Measurements from ENCODE around the gene UQCR11. TPM values are rescaled to one million over a fixed set of nuclear protein-coding genes. Genes with fewer than 3 reads are reported as not detected.
A peak's percentile ranks its signal among the peaks of the same experiment; 100 is the strongest.

Gene UQCR11
- polyA plus RNA-seq, 3 donors, result 55.6 to 731 (median 659) TPM

- H3K36me3 Mint-ChIP-seq, result peaks cover 52 to 84% of the 10 kb centered on the region in 2 donors
- peaks cover 14% of the 10 kb centered on the region for H3K79me2 ChIP-seq (ENCODE audit: insufficient read depth, low read length)
- H3K4me3 Mint-ChIP-seq, result no peak overlapping the region
- no peaks in the 10 kb centered on the region for H3K9me3 ChIP-seq (replicated peaks in 1 of 2; ENCODE audit: control insufficient read depth in 1 of 2, insufficient read depth in 1 of 2, low read length in 2 of 2)
- peaks cover 60 to 81% of the 10 kb centered on the region in 2 donors for H3K36me3 ChIP-seq (replicated peaks in 1 of 2; ENCODE audit: control insufficient read depth in 1 of 2, insufficient read depth in 2 of 2, low read length in 2 of 2)
- H3K27ac ChIP-seq (ENCODE audit: low read depth in 1 of 2, low read length in 2 of 2), result no peak overlapping the region
- intact Hi-C loops (cut with micrococcal nuclease), result no loop called here
- no peaks in the 10 kb centered on the region for H3K4me1 Mint-ChIP-seq
- H3K27me3 Mint-ChIP-seq (ENCODE audit: low read depth in 3 of 3), result peaks cover 0 to 2% (median 0%) of the 10 kb centered on the region in 3 donors
- H4K20me1 ChIP-seq (ENCODE audit: insufficient read depth, low read length), result peaks cover 12% of the 10 kb centered on the region
- peak overlapping the region in 1 of 7 donors; percentile 66 for H3K27ac Mint-ChIP-seq
- TF ChIP-seq CTCF (IDR thresholded peaks at IDR 0.05), result no peak
- 96% methylated on average over 7 of the region's 9 CpGs for WGBS (ENCODE audit: insufficient coverage)
- H3K4me3 ChIP-seq (replicated peaks in 1 of 3; ENCODE audit: low read depth in 2 of 3, low read length in 3 of 3), result no peak overlapping the region
- H3K9me3 Mint-ChIP-seq, result peaks cover 0 to 5% (median 0%) of the 10 kb centered on the region in 7 donors
- H3K4me1 ChIP-seq (ENCODE audit: control insufficient read depth in 1 of 2, insufficient read depth in 2 of 2, low read length in 2 of 2), result no peaks in the 10 kb centered on the region
- H3K27me3 ChIP-seq (ENCODE audit: control insufficient read depth in 2 of 2, insufficient read depth in 2 of 2, low read length in 2 of 2), result no peaks in the 10 kb centered on the region
- H3K9ac ChIP-seq (ENCODE audit: insufficient read depth, low read length, poor library complexity, severe bottlenecking), result no peak overlapping the region
- H2AFZ ChIP-seq (ENCODE audit: insufficient read depth, low read depth, low read length, poor library complexity, severe bottlenecking), result no peak overlapping the region
- DNase-seq, result no peak
- no peak overlapping the region for H3K4me2 ChIP-seq (replicated peaks; ENCODE audit: extremely low read depth, low read length, poor library complexity, severe bottlenecking)
Observed at GRCh38 chr19:1582201-1582600, 23.1 kb downstream of the UQCR11 start.

DNA sequence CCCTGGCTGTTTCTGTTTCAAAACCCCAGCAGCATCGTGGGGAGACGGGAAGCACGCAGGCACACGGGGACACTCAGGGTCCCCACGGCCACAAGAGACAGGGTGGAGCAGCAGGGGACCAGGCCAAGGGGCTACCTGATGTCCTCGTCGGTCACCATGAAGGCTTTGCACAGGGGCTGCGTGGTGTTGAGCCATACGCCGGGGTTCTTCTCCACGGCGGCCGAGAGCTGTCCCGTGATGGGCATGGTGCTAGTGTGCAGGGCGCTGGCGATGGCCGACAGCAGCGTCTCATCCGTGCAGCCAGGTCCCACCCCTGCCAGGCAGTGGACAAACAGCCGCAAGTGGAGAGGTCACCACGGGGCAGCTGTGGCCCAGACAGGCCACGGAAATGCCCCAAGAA, 24.3 kb downstream of the UQCR11 start:
- Mint-ChIP-seq H3K36me3 (peaks cover 56 to 87% of the 10 kb centered on the region in 2 donors), H3K4me3 (no peak overlapping the region), H3K27ac (no peak overlapping the region), H3K27me3 (ENCODE audit: low read depth in 3 of 3) (peaks cover 0 to 2% (median 0%) of the 10 kb centered on the region in 3 donors), H3K4me1 (no peaks in the 10 kb centered on the region), H3K9me3 (peaks cover 0 to 5% (median 0%) of the 10 kb centered on the region in 7 donors)
- peaks cover 67 to 83% of the 10 kb centered on the region in 2 donors for H3K36me3 ChIP-seq (replicated peaks in 1 of 2; ENCODE audit: control insufficient read depth in 1 of 2, insufficient read depth in 2 of 2, low read length in 2 of 2)
- H3K27me3 ChIP-seq (ENCODE audit: control insufficient read depth in 2 of 2, insufficient read depth in 2 of 2, low read length in 2 of 2), result no peaks in the 10 kb centered on the region
- DNase-seq, result no peak
- peaks cover 8% of the 10 kb centered on the region for H4K20me1 ChIP-seq (ENCODE audit: insufficient read depth, low read length)
- no peaks in the 10 kb centered on the region for H3K4me1 ChIP-seq (ENCODE audit: control insufficient read depth in 1 of 2, insufficient read depth in 2 of 2, low read length in 2 of 2)
- no peak overlapping the region for H3K27ac ChIP-seq (ENCODE audit: low read depth in 1 of 2, low read length in 2 of 2)
- no peak overlapping the region for H3K4me3 ChIP-seq (replicated peaks in 1 of 3; ENCODE audit: low read depth in 2 of 3, low read length in 3 of 3)
- H3K9ac ChIP-seq (ENCODE audit: insufficient read depth, low read length, poor library complexity, severe bottlenecking), result no peak overlapping the region
- WGBS (ENCODE audit: insufficient coverage), result 97% methylated on average over 22 of the region's 22 CpGs
- H3K4me2 ChIP-seq (replicated peaks; ENCODE audit: extremely low read depth, low read length, poor library complexity, severe bottlenecking), result no peak overlapping the region
- H2AFZ ChIP-seq (ENCODE audit: insufficient read depth, low read depth, low read length, poor library complexity, severe bottlenecking), result no peak overlapping the region
- intact Hi-C loops (cut with micrococcal nuclease), result no loop called here
- H3K79me2 ChIP-seq (ENCODE audit: insufficient read depth, low read length), result peaks cover 6% of the 10 kb centered on the region
- TF ChIP-seq CTCF (IDR thresholded peaks at IDR 0.05), result no peak
- no peaks in the 10 kb centered on the region for H3K9me3 ChIP-seq (replicated peaks in 1 of 2; ENCODE audit: control insufficient read depth in 1 of 2, insufficient read depth in 1 of 2, low read length in 2 of 2)

Measured in CD14-positive monocyte (primary cell).